GM12872 (cell line): ENCODE results near the gene EPS15.

ENCODE experiments used
- TF ChIP-seq, protein P1 (sequence below): IDR thresholded peaks from 3 replicates; pipeline ENCODE4 v1.5.1; 2011; ENCODE audit warnings: low read depth, mild to moderate bottlenecking, low read length, moderate library complexity; ENCODE audit not compliant: insufficient read depth

The EPS15 gene

DNA sequence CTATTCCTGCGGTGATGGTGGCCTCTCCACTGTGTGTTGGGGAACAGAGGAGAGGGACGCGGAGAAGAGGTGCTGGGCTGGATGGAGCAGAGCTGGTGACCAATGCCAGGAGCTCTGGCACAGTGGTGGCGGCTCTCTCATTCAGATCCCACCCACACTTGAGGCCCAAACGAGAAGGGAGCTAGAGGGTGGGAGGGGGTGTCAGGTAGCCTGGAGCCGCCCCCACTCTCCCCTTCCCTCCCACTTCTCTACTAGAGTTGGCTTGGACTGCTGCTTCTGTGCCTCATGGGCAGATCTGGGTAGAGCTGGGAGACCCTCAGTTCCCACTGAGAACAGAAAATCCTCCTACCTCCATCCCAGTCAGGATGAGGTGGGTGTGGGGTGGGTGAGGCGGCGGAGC lies 192.2 kb downstream of the EPS15 start:
- TF ChIP-seq, protein P1, sequence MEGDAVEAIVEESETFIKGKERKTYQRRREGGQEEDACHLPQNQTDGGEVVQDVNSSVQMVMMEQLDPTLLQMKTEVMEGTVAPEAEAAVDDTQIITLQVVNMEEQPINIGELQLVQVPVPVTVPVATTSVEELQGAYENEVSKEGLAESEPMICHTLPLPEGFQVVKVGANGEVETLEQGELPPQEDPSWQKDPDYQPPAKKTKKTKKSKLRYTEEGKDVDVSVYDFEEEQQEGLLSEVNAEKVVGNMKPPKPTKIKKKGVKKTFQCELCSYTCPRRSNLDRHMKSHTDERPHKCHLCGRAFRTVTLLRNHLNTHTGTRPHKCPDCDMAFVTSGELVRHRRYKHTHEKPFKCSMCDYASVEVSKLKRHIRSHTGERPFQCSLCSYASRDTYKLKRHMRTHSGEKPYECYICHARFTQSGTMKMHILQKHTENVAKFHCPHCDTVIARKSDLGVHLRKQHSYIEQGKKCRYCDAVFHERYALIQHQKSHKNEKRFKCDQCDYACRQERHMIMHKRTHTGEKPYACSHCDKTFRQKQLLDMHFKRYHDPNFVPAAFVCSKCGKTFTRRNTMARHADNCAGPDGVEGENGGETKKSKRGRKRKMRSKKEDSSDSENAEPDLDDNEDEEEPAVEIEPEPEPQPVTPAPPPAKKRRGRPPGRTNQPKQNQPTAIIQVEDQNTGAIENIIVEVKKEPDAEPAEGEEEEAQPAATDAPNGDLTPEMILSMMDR, result no peak

DNA sequence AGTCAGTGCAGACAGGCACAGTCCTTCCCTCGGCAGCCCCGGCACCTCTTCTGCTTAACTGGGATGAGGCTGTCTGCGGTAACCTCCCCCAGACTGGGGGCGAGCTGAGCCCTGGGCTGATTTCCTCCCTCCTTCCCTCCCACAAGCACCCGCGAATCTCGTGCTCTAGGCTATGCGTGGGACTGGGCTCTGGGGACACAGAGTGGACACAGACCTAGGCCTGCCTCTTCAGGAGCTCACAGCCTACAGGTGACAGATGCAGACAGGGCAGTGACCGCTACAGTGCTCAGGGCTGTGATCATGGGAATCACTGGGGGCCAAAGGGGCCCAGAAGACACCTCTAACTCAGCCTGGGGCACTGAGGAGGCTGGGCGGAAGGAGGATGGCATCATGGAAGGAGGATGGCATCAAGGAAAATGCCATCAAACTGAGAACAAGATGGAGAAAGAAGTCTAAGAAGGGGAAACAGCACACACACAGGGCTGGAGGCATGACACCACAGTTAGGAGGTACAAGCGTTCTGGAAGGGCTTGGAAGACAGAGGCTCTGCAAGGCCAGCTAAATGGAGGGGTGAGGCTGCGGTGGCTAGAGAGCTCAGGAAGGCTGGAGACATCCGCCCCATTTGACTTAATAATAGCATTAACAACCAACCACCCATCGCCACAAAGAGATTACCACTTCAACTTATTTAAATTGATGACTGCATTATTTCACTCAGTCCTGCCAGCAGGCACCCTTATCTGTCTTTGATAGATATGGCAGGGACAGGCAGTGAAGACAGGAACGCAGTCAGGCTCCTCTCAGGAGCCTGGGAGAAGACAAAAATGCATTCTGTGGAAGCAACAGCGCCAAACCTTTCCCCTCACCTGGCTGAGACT lies 192.9 kb downstream of the EPS15 start:
- TF ChIP-seq, protein P1, result no peak

DNA sequence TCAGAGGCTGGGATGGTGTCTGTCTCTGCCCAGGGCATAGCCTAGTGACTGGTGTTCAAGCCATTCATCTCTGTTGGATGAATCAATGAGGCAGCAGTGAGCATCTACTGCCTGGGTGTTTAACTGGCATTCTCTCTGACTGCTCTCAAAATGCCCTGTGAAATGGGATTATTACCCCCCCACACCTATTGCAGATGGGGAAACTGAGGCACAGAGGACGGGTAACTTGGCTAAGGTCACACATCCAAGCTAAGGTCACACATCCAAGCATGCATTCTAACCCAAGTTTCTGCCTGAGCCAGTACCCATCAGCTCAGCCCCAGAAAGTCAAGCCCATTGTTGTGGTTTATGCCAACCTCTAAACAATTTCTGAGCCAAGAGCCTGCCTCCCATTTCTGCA lies 193.7 kb downstream of the EPS15 start:
- TF ChIP-seq, protein P1, result no peak

DNA sequence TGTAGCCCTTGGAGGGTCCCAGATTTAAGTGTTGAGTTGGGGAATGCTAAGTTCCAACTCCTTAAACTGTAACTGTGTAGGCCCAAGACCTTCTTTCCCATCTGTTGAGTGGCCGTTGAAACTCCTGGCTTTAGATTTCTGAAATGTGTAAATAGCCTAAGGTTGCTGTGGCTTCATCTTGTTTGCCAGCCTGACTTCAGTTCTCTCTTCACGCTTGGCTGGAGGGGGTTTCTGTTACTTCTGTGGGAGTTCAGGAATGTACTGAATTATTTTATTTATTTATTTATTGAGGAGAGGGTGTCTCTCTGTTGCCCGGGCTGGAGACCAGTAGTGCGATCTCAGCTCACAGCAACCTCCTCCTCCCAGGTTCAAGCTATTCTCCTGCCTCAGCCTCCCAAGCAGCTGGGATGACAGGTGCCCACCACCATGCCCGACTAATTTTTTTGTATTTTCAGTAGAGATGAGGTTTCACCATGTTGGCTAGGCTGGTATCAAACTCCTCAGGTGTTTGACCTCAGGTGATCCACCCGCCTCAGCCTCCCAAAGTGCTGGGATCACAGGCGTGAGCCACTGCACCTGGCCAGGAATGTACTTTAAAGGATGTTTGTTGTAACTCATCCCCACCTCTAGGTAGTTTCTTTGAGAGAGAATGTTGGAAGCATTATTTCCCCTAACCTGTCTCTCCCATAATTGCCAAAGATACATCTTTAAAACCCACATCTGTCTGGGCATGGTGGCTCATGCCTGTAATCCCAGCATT lies 194.6 kb downstream of the EPS15 start:
- TF ChIP-seq, protein P1, result no peak

DNA sequence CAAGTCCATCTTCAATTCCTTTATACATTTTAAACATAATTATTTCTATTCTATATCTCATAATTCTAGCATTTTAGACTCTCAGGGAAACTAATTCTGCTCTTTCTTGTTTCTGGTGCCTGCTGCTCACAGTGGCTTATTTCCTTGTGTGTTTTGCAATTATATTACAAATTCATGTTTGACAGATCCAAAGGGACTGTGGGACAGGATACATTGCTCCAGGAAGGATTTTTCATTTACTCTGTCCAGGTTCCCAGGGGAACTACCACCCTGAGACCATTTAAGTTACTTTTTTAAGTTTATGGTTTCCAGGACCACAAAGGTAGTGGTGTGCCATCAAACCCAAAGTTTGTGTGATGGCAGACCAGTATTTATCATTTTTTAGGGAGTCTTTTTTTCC lies 195.3 kb downstream of the EPS15 start:
- TF ChIP-seq, protein P1, result no peak

DNA sequence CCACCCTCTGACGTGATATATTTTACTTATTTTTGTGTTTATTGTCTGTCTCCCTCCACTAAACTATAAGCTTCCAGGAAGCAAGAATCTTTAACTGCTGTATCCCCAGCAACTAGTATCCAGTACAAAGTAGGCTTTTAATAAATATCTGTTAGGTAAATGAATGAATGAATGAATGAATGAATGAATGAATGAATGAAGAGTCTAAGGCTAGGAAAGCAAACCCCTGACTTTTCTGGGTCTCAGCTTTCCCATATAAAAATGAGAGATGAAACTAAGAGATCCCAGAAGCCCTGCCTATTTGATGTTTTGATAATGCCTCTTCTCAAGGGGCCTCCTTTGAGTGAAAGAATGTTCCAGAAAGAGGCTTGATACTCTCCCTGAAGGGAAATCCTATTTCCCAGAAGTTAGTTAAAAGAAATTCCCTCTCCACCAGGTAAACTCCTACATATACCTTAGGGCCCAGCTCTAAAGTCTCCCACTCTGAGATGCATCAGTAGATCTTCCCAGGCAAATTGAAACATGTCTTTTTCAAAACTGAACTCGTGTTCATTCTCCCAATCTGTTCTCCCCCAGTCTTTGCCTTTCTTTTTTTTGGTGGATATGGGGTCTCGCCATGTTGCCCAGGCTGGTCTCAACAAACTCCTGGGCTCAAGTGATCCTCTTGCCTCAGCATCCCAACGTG lies 196.5 kb downstream of the EPS15 start:
- TF ChIP-seq, protein P1, result no peak

DNA sequence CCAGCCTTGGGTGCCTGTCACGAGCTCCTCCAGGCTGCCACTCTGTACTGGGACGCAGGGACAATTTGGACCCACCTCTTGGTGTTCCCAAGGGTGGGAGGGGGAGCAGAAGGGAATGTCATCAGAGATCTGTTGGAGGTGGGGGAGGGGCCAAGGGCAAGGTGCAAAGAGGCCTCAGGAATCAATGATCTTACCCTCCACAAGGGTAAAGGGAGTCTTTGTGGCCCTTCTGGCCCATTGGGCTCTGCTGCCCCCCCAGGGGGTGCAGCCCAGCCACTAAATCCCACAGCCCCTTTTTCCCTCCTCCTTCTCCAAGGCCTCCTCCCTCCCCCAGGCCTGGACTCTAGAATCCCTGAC lies 197.2 kb downstream of the EPS15 start:
- TF ChIP-seq, protein P1, result no peak
